IMR-90 (cell line): ENCODE results near the gene LEF1. TPM values are rescaled to one million over a fixed set of nuclear protein-coding genes. Genes with fewer than 3 reads are reported as not detected.

Source experiments
- ATAC-seq: fragments of 200-7000 bp; cut with Tn5 transposase; 2 replicates; pipeline ENCODE4 v1.9.1; 2020; ENCODE audit warnings: low read depth, mild to moderate bottlenecking, moderate library complexity
- BruUV-seq: library from RNA; stranded (reverse); fragments of 400-500 nt; replicated peaks from 2 replicates; lab custom pipeline; 2021; lab: Mats Ljungman, UMichigan
- CTCF ChIA-PET: fragments of 300-600 bp; formaldehyde crosslinking; extraction: SDS; loops from one replicate; lab custom pipeline; 2021; ENCODE audit warnings: antibody characterized with exemption; lab: Yijun Ruan, JAX
- POLR2A ChIA-PET: fragments of 300-600 bp; sonication (Branson Sonifier 250); formaldehyde crosslinking; loops from one replicate; lab custom pipeline; 2022; ENCODE audit warnings: antibody characterized with exemption; ENCODE audit not compliant: unreplicated experiment; lab: Charles Lee
- DNase-seq: peaks from one replicate; pipeline ENCODE4 v3.0.0; 2013
- H2AFZ ChIP-seq: replicated peaks from 2 replicates; pipeline ENCODE3; 2013; ENCODE audit warnings: low read length, mild to moderate bottlenecking; ENCODE audit not compliant: poor library complexity
- H2AK5ac ChIP-seq: 2 replicates; pipeline ENCODE4 v1.6.1; 2013; ENCODE audit warnings: low read depth, low read length, inconsistent platforms
- H2AK9ac ChIP-seq: replicated peaks from 2 replicates; pipeline ENCODE3; 2013; ENCODE audit warnings: mild to moderate bottlenecking, low read depth, low read length, moderate library complexity; ENCODE audit not compliant: poor library complexity
- H2BK120ac ChIP-seq: 2 replicates; pipeline ENCODE4 v1.6.1; 2013; ENCODE audit warnings: low read depth, low read length, inconsistent platforms
- H2BK15ac ChIP-seq: 3 replicates; pipeline ENCODE4 v1.6.1; 2013; ENCODE audit warnings: low read depth, low read length, inconsistent platforms
- H2BK20ac ChIP-seq: 2 replicates; pipeline ENCODE4 v1.6.1; 2013; ENCODE audit warnings: low read depth, mild to moderate bottlenecking, inconsistent platforms, low read length, moderate library complexity
- H2BK5ac ChIP-seq: 2 replicates; pipeline ENCODE4 v1.6.1; 2013; ENCODE audit warnings: mild to moderate bottlenecking, low read depth, low read length, inconsistent platforms; ENCODE audit not compliant: poor library complexity, severe bottlenecking
- H3K14ac ChIP-seq: replicated peaks from 2 replicates; pipeline ENCODE4 v1.6.1; 2013; ENCODE audit warnings: low read depth, low read length, inconsistent platforms
- H3K18ac ChIP-seq: 2 replicates; pipeline ENCODE4 v1.6.1; 2013; ENCODE audit warnings: low read depth, low read length, control low read depth
- H3K23ac ChIP-seq: 2 replicates; pipeline ENCODE4 v1.6.1; 2013; ENCODE audit warnings: low read depth, low read length, inconsistent platforms
- H3K27ac ChIP-seq: 2 replicates; pipeline ENCODE4 v1.5.1; 2013; ENCODE audit warnings: mild to moderate bottlenecking, control low read depth, low read length; ENCODE audit not compliant: insufficient read depth
- H3K27me3 ChIP-seq: 2 replicates; pipeline ENCODE4 v1.6.1; 2013; ENCODE audit warnings: low read length; ENCODE audit not compliant: control insufficient read depth, insufficient read depth
- H3K36me3 ChIP-seq: 2 replicates; pipeline ENCODE4 v1.6.1; 2013; ENCODE audit warnings: low read length, mixed read lengths; ENCODE audit not compliant: control insufficient read depth, insufficient read depth
- H3K4ac ChIP-seq: 2 replicates; pipeline ENCODE4 v1.6.1; 2013; ENCODE audit warnings: low read depth, low read length, inconsistent platforms
- H3K4me1 ChIP-seq: 2 replicates; pipeline ENCODE4 v1.6.1; 2013; ENCODE audit warnings: low read length, mixed read lengths; ENCODE audit not compliant: control insufficient read depth, insufficient read depth
- H3K4me2 ChIP-seq: 2 replicates; pipeline ENCODE4 v1.6.1; 2013; ENCODE audit warnings: low read depth, mild to moderate bottlenecking, control low read depth, low read length, moderate library complexity
- H3K4me3 ChIP-seq: 2 replicates; pipeline ENCODE4 v1.5.1; 2013; ENCODE audit warnings: low read depth, mild to moderate bottlenecking, control low read depth, low read length, moderate library complexity; ENCODE audit not compliant: insufficient read depth
- H3K56ac ChIP-seq: 2 replicates; pipeline ENCODE4 v1.6.1; 2013; ENCODE audit warnings: low read length, inconsistent platforms; ENCODE audit not compliant: insufficient read depth; ENCODE audit errors: extremely low read depth
- H3K79me1 ChIP-seq, 2 experiments: 2 replicates each; pipeline ENCODE4 v1.6.1; 2013; ENCODE audit warnings: low read length in 2 of 2, inconsistent platforms in 1 of 2, low read depth in 1 of 2
- H3K9ac ChIP-seq: 2 replicates; pipeline ENCODE4 v1.6.1; 2013; ENCODE audit warnings: low read depth, low read length, control low read depth
- H3K9me1 ChIP-seq: 2 replicates; pipeline ENCODE4 v1.6.1; 2013; ENCODE audit warnings: low read length, inconsistent platforms; ENCODE audit not compliant: insufficient read depth
- H3K9me3 ChIP-seq: 2 replicates; pipeline ENCODE4 v1.6.1; 2013; ENCODE audit warnings: low read length; ENCODE audit not compliant: control insufficient read depth, insufficient read depth
- H4K20me1 ChIP-seq: 2 replicates; pipeline ENCODE4 v1.6.1; 2013; ENCODE audit warnings: low read length, inconsistent platforms; ENCODE audit not compliant: insufficient read depth
- H4K5ac ChIP-seq: 2 replicates; pipeline ENCODE4 v1.6.1; 2013; ENCODE audit warnings: mild to moderate bottlenecking, low read depth, low read length, control low read depth
- H4K8ac ChIP-seq, 2 experiments: 2 replicates each; pipeline ENCODE4 v1.6.1; 2013; ENCODE audit warnings: low read depth in 2 of 2, low read length in 2 of 2, control low read depth in 1 of 2, inconsistent platforms in 1 of 2
- H4K91ac ChIP-seq: 2 replicates; pipeline ENCODE4 v1.6.1; 2013; ENCODE audit warnings: low read depth, low read length, inconsistent platforms; ENCODE audit not compliant: insufficient read depth
- RFX5 ChIP-seq: IDR thresholded peaks from 2 replicates; pipeline ENCODE4 v1.8.0; 2012; ENCODE audit warnings: low read depth, mild to moderate bottlenecking, low read length, moderate library complexity
- WGBS, 2 experiments: methylation state at CpG; one replicate each; pipeline versions ENCODE4 v1.1.5 to v1.1.7; 2013; ENCODE audit warnings: missing lambda C conversion rate in 2 of 2; ENCODE audit not compliant: insufficient read length in 1 of 2; ENCODE audit errors: extremely low coverage in 2 of 2; 5-methylcytosine and 5-hydroxymethylcytosine counted together
- dilution Hi-C: fragments of 300-500 bp; cut with HindIII; formaldehyde crosslinking; loops from one replicate; pipeline ENCODE4 v1.14.3; 2018; ENCODE audit warnings: low sequenced_read_pairs; ENCODE audit not compliant: unreplicated experiment
- in situ Hi-C: fragments of 300-500 bp; cut with MboI; formaldehyde crosslinking; loops from 3 replicates; pipeline ENCODE4 v1.14.3; 2019; ENCODE audit warnings: low sequenced_read_pairs, inconsistent platforms, mixed read lengths
- intact Hi-C: fragments of 100-400 bp; cut with micrococcal nuclease; formaldehyde crosslinking; loops from 2 replicates; pipeline ENCODE4 v1.10.0; 2022
- polyA plus RNA-seq, 3 experiments: library from polyadenylated mRNA; depleted of rRNA; stranded (reverse); fragments of >200 nt; gene quantifications; 2 replicates each; pipeline ENCODE4 v1.2.3, GENCODE V29; 2012; ENCODE audit warnings: low replicate concordance in 1 of 3
- total RNA-seq: library from RNA; depleted of rRNA; stranded (reverse); fragments of >200 nt; gene quantifications from 2 replicates; pipeline ENCODE4 v1.2.3, GENCODE V29; 2012

LEF1 gene
- total and polyA plus RNA-seq, 2 of the 4 experiments (the other 2 are of a cell fraction), result 1.7 to 1.8 TPM

DNA sequence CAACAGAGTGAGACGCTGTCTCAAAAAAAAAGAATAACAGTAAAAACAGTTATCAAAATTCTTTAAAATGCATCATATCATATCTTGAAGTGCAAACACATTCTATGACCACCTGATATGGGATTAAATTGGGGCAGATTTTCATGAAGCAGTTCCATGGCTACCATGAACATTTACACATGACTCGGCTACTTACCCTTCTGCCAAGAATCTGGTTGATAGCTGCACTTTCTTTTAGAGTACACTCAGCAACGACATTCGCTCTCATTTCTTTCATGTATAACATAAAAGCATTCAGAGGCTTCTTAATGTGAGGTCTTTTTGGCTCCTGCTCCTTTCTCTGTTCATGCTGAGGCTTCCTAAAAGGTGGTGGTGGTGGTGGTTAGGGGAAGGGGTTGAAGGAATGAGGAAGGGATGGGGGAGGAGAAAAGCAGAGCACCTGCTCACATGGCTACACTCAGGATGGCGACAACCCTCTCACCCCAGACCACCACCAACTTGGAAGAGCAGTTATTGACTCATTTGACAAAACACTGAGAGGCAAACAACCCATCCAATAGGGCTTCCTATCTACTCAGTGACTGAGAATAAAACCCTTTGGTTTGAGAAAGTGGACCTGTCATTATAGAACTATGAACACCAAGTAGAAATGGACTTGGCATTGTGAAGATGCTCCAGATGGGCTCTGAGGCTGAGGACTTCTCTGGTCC, 90.6 kb downstream of the LEF1 start:
- ChIA-PET CTCF (interaction anchor here (0.7 kb wide), 1 partner anchor 1893 kb away, joined by 6 read pairs; no protein-coding TSS in a partner anchor), POLR2A (no interaction called here)
- Histone ChIP-seq H3K27me3 (peaks cover 3% of the 10 kb centered on the region), H3K18ac (no peak overlapping the region), H2BK15ac (no peak overlapping the region), H3K9ac (no peak overlapping the region), H2AFZ (no peak overlapping the region), H3K4me3 (no peak overlapping the region), H4K5ac (no peak overlapping the region), H3K4ac (no peak overlapping the region), H4K8ac (no peak overlapping the region), H2AK9ac (no peak overlapping the region), H2BK20ac (no peak overlapping the region), H2AK5ac (no peak overlapping the region), H3K79me1 (no peaks in the 10 kb centered on the region), H2BK5ac (no peak overlapping the region), H3K14ac (no peak overlapping the region), H3K9me1 (no peaks in the 10 kb centered on the region), H3K36me3 (no peaks in the 10 kb centered on the region), H4K91ac (no peak overlapping the region), H3K9me3 (no peaks in the 10 kb centered on the region), H3K56ac (no peak overlapping the region), H3K23ac (no peak overlapping the region), H3K4me1 (no peaks in the 10 kb centered on the region), H2BK120ac (no peak overlapping the region), H3K4me2 (no peak overlapping the region), H4K20me1 (no peaks in the 10 kb centered on the region), H3K27ac (no peak overlapping the region)
- DNase-seq (no peak), ATAC-seq (no peak)
- intact Hi-C loops, result no loop called here
- no CpG with 5 or more reads among the region's 5 CpGs for WGBS, 2 experiments
- TF ChIP-seq RFX5, result no peak
- in situ Hi-C loops, result no loop called here
- no TSS peak for BruUV-seq
- dilution Hi-C loops, result no loop called here
